Mesothelial cell of epicardium (in vitro differentiated cells): ENCODE measurements around the gene CD59. TPM values are rescaled to one million over a fixed set of nuclear protein-coding genes. Genes with fewer than 3 reads are reported as not detected.

Experiments used
- DNase-seq, 2 experiments: peaks; one replicate each; pipeline ENCODE4 v3.0.0; 2021; ENCODE audit warnings: low spot score in 2 of 2; ENCODE audit not compliant: unreplicated experiment in 2 of 2
- H3K27ac Mint-ChIP-seq: 2 replicates; pipeline ENCODE4 v1.8.0; 2021; ENCODE audit warnings: mixed read lengths
- H3K27me3 Mint-ChIP-seq: 2 replicates; pipeline ENCODE4 v1.8.0; 2021; ENCODE audit warnings: low read depth, mixed read lengths
- H3K36me3 Mint-ChIP-seq: 2 replicates; pipeline ENCODE4 v1.8.0; 2021; ENCODE audit warnings: mixed read lengths
- H3K4me1 Mint-ChIP-seq: 2 replicates; pipeline ENCODE4 v1.8.0; 2021; ENCODE audit warnings: mixed read lengths
- H3K4me3 Mint-ChIP-seq: 2 replicates; pipeline ENCODE4 v1.8.0; 2021; ENCODE audit warnings: mild to moderate bottlenecking, moderate library complexity, mixed read lengths
- H3K9me3 Mint-ChIP-seq: 2 replicates; pipeline ENCODE4 v1.8.0; 2021; ENCODE audit warnings: mixed read lengths
- CTCF ChIP-seq: fragments of 200-600 bp; sonication (generic); IDR thresholded peaks from one replicate; pipeline ENCODE4 v1.5.0; 2021; ENCODE audit warnings: antibody characterized with exemption; ENCODE audit not compliant: unreplicated experiment
- total RNA-seq: library from RNA; stranded (reverse); gene quantifications from 3 replicates; pipeline ENCODE4 v1.2.1, GENCODE V29; 2021

The CD59 gene
- total RNA-seq, 1 donor from 2014 or later: 162 TPM

DNA sequence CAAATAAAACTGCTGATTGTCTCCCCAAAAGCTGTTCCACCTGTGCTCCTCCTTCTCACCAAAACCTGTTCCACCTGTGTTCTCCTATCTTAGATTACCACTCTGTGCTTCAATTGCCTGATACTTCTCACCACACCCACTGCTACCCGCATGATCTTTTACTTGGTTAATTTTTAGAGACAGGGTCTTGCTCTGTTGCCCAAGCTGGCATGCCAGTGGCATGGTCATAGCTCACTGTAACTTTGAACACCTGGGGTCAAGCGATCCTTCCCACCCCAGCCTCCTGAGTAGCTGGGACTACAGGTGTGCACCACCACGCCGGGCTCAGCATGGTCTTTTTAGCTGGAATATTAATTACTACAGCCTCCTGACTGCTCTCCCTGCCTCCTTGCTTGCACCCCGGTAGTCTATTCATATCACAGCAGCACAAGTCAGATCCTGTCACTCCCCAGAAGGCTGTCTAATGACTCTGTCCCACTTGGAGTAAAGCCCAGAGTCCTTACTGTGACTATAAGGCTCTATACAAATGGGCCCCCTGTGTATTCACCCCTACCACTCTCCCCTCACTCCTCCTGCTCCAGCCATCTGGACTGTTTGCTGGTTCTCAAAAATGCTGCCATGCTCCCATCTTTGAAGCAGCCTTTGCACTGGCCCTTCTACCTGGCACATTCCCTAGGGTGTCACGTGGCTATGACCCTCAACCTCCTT, 39.1 kb downstream of the CD59 start:
- no peaks in the 10 kb centered on the region for H3K9me3 Mint-ChIP-seq
- no peak overlapping the region for H3K4me3 Mint-ChIP-seq
- H3K27me3 Mint-ChIP-seq: peaks cover 19% of the 10 kb centered on the region
- H3K27ac Mint-ChIP-seq: no peak overlapping the region
- H3K36me3 Mint-ChIP-seq: no peaks in the 10 kb centered on the region
- no peak for DNase-seq
- no peak for TF ChIP-seq CTCF
- H3K4me1 Mint-ChIP-seq: peaks cover 28% of the 10 kb centered on the region

- H3K4me3 Mint-ChIP-seq: no peak overlapping the region
Measured at GRCh38 chr11:33696411-33696810, 39.8 kb downstream of the CD59 start.

GRCh38 chr11:33695051-33695566, 41.1 kb downstream of the CD59 start:
- no peaks in the 10 kb centered on the region for H3K36me3 Mint-ChIP-seq
- H3K27me3 Mint-ChIP-seq: peaks cover 19% of the 10 kb centered on the region
- no peak for TF ChIP-seq CTCF
- H3K27ac Mint-ChIP-seq: no peak overlapping the region
- H3K4me1 Mint-ChIP-seq: peaks cover 35% of the 10 kb centered on the region
- H3K9me3 Mint-ChIP-seq: no peaks in the 10 kb centered on the region
- no peak overlapping the region for H3K4me3 Mint-ChIP-seq
- DNase-seq: no peak

More at GRCh38 chr11:33696411-33696810, 39.8 kb downstream of the CD59 start:
- DNase-seq: no peak
- TF ChIP-seq CTCF: no peak
- no peaks in the 10 kb centered on the region for H3K9me3 Mint-ChIP-seq
- H3K27me3 Mint-ChIP-seq: peaks cover 19% of the 10 kb centered on the region
- H3K27ac Mint-ChIP-seq: no peak overlapping the region
- H3K36me3 Mint-ChIP-seq: no peaks in the 10 kb centered on the region
- peaks cover 27% of the 10 kb centered on the region for H3K4me1 Mint-ChIP-seq

DNA sequence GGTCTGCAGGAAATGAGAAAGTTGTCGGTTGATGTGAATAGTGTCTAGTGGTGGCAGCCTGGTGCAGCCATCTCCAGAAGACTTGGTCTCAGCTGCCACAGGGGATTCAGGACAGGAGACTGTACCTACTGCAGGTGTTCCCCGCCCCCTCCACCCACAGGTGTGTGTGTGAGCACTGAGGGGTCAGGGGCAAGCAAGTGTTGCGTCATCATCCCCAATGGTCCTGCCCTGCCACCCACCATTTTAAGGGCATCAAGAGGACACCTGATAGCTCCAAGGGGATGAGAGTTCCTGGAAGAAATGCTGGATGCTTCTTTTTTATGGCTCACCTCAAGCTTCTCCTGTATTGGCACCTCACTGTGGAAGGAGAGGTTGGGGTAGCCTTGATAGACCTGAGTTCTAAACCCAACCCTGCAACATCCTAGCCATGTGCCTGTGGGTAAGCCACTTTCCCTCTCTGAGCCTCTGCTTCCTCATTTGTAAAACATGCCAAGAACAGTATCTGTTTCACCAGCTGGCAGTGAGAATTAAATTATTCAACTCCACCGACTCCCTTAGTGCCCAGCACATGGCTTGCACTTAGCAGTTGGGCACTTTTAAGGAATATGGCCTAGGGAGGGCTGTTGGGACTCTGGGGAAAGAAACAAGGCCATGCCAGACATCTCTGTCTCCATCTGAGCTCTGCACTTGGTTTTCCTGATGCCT, 41.7 kb downstream of the CD59 start:
- peaks cover 15% of the 10 kb centered on the region for H3K27me3 Mint-ChIP-seq
- peaks cover 32% of the 10 kb centered on the region for H3K4me1 Mint-ChIP-seq
- H3K9me3 Mint-ChIP-seq: no peaks in the 10 kb centered on the region
- H3K4me3 Mint-ChIP-seq: no peak overlapping the region
- H3K27ac Mint-ChIP-seq: no peak overlapping the region
- no peak for DNase-seq
- no peaks in the 10 kb centered on the region for H3K36me3 Mint-ChIP-seq
- no peak for TF ChIP-seq CTCF

GRCh38 chr11:33692541-33692940, 43.7 kb downstream of the CD59 start:
- no peak overlapping the region for H3K4me3 Mint-ChIP-seq
- DNase-seq: no peak
- TF ChIP-seq CTCF: no peak
- peaks cover 32% of the 10 kb centered on the region for H3K4me1 Mint-ChIP-seq
- no peak overlapping the region for H3K27ac Mint-ChIP-seq
- no peaks in the 10 kb centered on the region for H3K9me3 Mint-ChIP-seq
- H3K36me3 Mint-ChIP-seq: no peaks in the 10 kb centered on the region
- peaks cover 10% of the 10 kb centered on the region for H3K27me3 Mint-ChIP-seq
